Fibroblast of skin of left biceps (primary cell): ENCODE results near the gene ADAMTS19.
A peak's percentile ranks its signal among the peaks of the same experiment; 100 is the strongest.

Source experiments
- DNase-seq, 2 experiments: peaks; one replicate each; pipeline ENCODE4 v3.0.0-alpha.2; 2013; ENCODE audit warnings: low read depth in 2 of 2

The ADAMTS19 gene

DNA sequence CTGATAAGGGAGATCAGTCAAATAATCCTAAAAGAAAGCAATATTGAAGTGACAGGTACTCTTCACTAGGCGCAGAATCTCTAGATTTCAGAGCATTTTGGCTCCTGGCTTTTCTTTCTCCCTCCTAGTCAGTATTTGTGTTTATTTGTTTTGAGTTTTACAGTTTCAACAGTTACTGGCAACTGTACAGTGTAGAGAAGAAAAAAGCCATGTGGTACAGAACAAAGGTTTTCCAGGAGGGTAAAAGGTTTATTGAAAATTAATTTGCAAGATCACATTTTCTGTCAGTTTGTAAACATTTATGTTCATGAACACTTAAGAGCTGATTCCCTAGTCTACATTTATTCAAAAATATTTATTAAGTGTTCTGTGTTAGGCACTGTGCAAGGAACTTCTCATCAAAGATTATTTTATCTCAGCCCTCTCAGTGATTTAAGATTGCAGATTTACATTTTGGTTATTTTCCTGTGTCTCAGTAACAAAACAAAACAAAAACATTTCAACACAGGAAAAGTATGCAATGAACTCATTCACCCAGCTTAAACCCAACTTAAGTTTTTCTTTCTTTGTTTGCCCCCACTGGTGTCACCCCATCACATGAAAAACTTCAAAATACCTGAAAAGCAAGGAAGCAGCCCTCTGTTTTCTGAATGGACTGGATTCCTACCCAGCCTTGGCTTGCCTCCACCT, 300.7 kb downstream of the ADAMTS19 start:
- DNase-seq: no peak

DNA sequence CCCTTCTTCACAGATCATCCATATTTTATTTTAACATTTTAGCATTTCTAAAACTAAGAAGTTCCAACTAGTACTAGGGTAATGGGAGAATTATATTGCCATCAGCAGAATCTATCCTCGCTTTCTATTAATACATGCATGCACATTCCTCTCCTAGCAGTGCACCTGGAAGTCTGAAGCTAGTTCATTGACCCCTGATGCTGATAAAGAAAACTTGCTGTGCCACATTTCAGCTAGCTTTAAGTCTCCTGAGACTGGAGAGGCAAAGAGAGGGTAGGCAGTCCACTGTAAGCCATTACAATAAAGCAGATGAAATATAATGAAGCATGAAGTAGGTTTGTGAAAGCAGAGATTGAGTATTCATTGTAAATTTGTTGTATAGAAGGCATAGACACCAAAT, 303.6 kb downstream of the ADAMTS19 start:
- no peak for DNase-seq

DNA sequence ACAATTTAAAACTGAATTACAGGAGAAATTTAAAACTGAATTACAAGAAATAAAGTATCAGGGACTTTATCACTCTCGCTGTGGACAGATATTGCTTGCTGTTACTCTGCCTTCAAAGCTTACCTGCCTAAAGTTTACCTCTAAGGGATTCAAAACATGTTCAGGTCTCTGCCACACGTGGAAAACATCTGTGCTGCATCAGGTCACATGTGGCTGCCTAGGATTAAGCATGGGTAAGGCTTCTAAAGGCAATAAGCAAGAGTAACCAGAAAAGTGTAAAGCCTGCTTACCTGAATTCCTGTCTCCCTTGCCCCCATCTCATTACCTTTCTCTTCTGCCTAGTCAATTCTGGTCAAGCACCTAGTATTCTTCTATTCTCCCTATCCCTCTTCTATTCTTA, 306.7 kb downstream of the ADAMTS19 start:
- DNase-seq: no peak

DNA sequence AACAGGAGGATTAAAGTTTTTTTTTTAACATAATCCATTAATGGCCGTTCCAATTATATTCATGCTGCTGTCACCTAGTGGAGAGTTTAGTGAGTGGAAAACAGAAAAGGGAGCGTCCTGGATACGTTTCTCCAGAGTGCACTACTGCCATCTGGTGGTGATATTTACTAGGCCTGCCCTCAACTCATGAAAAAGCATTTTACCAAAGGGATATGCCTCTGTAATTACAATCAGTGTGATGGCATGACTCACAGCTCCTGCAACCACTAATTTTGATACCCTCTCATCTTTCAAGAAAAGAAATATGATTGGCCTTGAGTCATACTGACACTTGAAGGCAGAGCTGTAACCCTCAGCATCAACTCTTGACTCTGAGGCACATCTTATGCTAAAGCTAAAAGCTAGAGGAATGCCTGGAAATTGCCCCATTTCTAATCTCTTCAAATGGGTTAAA, 307.9 kb downstream of the ADAMTS19 start:
- peak; percentile 72 to 77 for DNase-seq

DNA sequence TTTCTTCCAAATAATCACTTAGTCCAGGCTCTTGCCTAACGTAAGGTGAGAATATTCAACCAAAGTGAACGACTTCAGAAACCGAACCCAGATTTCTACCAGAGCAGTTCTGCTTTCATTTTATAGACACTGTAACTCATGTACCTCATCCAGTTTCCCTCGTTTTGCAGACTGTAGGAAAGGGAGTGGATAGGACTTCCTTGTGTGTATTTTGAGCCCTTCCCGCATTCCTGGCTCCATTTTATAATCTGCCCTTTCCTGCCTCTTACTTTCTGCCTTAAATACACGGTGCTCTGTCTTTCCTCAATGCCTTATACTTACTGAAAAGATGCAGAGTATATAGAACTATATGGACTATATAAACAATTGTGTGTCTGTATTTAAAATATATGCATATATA, 308.6 kb downstream of the ADAMTS19 start:
- no peak for DNase-seq

DNA sequence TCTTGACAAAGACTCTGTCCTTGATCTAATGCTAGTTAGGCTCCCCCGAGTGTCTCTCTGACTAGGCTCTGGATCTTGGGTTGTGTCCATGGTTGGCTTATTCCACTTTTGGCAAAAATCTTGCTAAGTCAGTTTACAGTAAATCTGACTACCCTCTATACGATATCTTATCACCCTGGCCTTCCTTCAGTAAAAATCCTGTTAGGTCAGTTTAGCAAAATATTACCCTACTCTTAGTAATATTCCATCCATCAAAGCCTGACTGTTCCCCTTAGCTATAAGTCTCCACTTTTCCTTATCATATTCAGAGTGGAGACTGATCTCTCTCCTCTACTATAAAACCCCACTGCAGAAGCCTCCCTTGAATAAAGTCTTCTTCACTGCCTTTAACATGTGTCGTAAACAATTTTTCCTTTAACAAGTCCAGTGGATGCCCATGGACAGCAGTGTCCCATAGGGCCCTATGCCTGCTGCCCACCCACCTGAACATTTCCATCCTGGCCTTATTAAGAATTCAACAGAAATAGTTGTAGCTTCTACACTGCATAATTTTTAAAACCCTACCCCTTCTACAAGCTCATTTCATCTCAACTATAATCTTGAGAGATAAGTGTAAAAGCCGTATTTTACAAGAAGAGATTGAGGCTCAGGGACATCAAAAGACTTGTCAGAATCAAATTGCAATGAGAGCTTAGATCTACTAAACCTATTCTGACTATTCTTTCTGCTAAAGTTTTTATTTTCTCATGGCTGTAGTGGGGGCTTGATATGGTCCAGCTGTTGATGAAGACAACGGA, 310.1 kb downstream of the ADAMTS19 start:
- DNase-seq: no peak

DNA sequence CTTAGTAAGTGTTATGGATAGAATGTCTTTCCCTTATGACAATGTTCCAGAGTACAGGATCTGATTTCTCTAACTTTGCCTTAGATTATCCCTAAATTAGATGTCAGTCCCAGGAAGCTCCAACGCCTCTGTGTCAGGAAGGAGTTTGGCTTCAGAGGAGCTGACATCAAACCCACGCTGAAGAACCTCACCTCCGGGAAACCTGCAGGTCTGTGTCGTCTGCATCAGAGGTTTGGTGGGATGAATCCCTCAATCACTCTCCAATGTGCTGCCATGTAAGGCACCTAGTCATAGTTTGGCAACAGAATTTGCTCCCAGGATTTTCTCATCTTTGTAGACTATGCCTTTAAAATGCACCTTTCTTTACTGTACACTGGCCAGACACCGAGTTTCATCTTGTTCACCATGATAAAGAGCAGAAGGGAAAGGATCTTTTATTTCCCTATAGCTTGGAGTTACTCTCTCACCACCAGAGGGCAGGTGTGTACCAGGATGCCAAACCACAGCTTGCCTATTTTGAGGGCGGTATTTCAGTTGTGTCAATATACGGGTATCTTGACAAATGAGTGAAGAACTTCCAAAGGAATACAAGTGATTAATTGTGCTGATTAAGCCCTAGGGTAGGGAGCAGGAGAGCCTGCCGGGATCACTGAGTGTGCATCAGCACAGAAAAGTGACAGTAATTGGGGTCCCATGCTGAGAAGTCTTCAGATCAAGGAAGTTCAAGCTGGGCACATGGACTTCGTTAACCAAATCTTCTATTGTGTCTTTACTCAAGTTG, 311.1 kb downstream of the ADAMTS19 start:
- peak; percentile 27 to 28 for DNase-seq

DNA sequence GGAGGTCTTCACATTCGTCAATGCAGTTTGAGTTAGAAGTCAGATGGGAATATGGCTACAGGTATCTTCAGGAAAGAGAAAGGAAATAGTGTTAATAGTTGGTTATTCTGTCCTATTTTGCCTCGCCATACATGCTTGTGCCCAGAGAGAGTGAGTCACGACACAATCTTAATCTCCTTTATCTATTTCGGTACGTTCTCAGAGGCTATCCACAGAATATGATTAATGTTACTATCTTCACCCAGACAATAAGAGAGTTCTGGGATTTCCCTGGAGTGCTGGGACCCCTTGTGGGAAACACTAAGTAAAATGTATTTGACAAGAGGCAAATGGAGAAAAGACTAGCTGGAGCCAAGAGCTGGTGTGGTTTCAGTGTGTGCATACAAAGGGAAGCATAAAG, 313.3 kb downstream of the ADAMTS19 start:
- no peak for DNase-seq

DNA sequence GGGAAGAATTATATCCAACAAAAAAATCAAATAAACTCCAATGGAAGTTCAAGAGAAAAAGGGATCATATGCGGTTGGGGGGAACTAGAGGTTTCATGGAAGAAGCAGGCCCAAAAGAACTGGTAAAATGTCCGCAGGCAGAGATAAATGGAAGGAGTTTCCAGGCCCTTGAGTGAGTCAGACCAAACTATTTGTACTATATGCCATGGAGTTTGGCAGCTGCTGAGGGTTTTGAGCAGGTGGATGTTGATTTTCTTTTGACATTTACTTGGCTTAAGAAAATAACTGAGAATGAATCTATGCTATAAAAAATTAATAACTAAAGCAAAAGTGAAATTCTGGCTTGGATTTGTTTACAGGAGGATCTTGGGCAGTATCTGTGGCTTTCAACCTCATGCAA, 321.5 kb downstream of the ADAMTS19 start:
- no peak for DNase-seq
